Hippocampal formation (tissue), 2 donors: Measurements from ENCODE around the gene SLC22A6.

Source experiments
- DNase-seq, 2 donors: peaks; one replicate each; lab custom pipeline; 2025; lab: John Stamatoyannopoulos, UW

SLC22A6 gene

DNA sequence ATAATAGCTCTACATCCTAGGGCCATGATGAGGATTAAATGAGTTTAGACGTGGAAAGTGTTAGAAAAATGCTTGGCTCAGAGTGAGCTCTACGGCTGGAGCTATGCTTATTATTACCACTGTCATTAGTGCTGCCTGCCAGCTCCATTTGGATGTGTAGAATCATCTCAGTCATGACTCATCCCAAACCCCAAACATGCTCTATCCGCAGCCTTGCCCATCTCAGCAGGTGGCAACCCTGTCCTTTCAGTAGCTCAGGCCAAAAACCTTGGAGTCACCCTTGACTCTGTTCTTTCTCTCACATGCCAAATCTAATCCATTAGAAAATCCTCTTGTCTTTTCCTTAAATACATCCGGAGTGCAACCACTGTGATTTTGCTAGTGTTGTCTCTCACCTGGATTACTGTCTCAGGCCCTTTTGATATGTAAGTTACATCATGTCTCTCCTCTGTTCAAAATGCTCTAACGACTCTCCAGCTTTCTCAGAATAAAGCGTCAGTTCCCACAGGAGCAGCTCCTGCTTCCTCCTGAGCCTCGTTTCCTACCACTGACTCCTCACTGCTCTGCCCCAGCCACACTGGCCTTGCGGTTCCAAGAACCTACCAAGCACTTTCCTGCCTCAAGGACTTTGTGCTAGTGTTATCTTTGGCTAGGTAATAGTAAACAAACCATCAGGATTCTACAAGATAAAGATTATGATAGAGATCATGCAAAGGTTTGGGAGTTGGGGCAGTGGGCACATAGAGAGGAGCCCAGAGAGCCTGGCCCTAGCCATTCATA, 53.1 kb downstream of the SLC22A6 start:
- no peak for DNase-seq

DNA sequence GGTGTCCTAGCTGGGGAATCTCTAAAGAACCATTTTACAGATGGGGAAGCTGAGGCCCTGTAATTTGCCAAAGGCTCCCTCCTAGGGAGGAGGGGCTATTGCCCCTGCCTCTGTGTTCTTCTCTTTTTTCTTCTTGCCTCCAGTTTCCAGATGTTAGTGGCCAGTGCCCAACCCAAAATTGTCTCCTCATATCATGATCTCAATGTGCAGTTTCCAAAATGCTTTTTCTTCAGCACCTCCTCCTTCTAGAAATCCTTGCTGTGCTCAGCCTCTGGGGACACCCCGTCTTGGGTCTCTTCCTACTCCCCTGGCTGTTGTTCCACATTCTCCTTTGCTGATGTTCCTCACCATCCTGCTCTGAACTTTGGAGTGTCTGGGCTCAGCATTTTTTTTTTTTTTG, 54.1 kb downstream of the SLC22A6 start:
- no peak for DNase-seq

DNA sequence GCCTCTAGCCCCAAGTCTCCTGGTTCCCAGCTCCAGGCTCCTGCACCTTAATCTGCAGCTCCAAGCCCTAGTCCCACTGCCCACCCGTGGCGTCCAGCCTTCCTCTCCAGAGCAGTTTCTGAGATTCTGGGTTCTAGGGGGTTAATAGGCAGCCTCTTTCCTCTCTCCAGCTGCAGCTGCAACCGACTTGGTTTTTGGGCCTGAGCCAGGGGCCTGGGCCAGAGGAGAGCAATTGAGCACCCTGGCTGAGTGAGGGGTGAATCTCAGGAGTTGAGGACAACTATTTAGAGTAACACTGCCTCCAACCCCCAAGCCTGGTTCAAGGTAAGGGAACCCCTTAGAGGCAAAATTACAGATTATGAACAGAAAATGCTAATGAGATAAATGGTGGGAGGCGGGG, 54.6 kb downstream of the SLC22A6 start:
- no peak for DNase-seq

DNA sequence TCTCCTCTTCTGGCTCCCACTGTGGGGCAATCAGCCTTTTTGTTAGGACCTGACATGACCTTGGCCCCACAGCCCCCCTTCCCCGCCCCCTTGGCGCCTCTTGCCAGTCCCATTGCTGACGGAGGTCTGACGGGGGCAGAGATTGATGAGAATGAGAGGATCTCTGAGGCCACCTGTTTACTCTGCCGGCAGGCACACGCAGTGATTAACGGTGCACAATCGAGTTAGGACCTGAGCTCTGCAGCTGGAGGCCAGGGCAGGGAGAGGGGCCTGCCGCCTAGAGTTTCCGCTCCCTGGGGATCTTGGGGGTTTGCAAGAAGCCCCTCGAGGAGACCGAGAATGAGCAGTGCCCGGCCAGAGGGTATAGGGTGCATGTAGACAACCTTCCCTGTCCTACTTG, 56.8 kb downstream of the SLC22A6 start:
- DNase-seq: no peak

- no peak for DNase-seq
Observed at GRCh38 chr11:62926680-62927455, 57.9 kb downstream of the SLC22A6 start.
